GM12892 (cell line): Measurements from ENCODE around the gene CAMK2N1.

Experiments used
- POLR2A ChIP-seq: IDR thresholded peaks from 2 replicates; pipeline ENCODE4 v1.6.1; 2011; ENCODE audit warnings: low read depth, low read length, control low read depth
- POLR2AphosphoS5 ChIP-seq: IDR thresholded peaks from 2 replicates; pipeline ENCODE4 v1.6.1; 2011; ENCODE audit warnings: low read depth, low read length, control low read depth

GRCh38 chr1:20528221-20528620, 42.2 kb upstream of the CAMK2N1 start:
- TF ChIP-seq POLR2A (no peak), POLR2AphosphoS5 (no peak)
